GM12872 (cell line): ENCODE measurements around the gene PGBD4.

Experiments used
- CTCF ChIP-seq: IDR thresholded peaks from 3 replicates; pipeline ENCODE4 v1.5.1; 2011; ENCODE audit warnings: low read depth, mild to moderate bottlenecking, low read length, moderate library complexity; ENCODE audit not compliant: insufficient read depth

Gene PGBD4

GRCh38 chr15:34099914-34100313, 2.0 kb upstream of the PGBD4 start:
- TF ChIP-seq CTCF = no peak

GRCh38 chr15:34102175-34102925, 467 bp downstream of the PGBD4 start:
- TF ChIP-seq CTCF = no peak

- TF ChIP-seq CTCF = no peak
These were observed 4.5 kb downstream of the PGBD4 start for GRCh38 chr15:34106423-34106822.

- no peak for TF ChIP-seq CTCF
These were observed 5.4 kb downstream of the PGBD4 start for GRCh38 chr15:34107315-34107714.

- TF ChIP-seq CTCF = peak; percentile 62
These were observed 8.1 kb downstream of the PGBD4 start for GRCh38 chr15:34109797-34110663.

- no peak for TF ChIP-seq CTCF
These were observed 9.6 kb downstream of the PGBD4 start for GRCh38 chr15:34111488-34111887.

- TF ChIP-seq CTCF = no peak
These were observed 12.3 kb downstream of the PGBD4 start for GRCh38 chr15:34114215-34114614.
